Retina (tissue), 1 donor: ENCODE results near the gene CD163L1.
"Not testable (repeated sequence)": the region's sequence is repeated elsewhere in the genome, so short reads cannot be mapped to it uniquely, and the experiment has no call there.

Source experiments
- DNase-seq: peaks from one replicate; pipeline ENCODE4 v3.0.0-alpha.2; 2016

The CD163L1 gene

DNA sequence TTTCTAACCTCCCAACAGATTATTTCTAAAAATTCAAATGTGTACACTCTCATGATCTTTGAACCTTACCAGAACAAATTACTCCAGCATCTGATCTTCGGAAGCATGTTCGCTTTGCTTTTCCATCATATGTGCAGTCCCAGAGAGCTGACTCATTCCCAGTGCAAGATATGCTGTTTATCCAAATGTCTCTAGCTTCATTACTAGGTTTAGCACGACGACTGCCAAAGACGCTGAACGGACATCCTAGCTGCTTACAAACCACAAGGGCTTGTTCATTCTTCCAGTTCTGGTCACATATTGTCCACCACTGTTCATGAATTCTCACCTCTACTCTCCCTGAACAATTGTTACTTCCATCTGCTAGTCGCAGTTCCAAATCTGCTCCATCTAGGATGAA, 40.5 kb downstream of the CD163L1 start:
- DNase-seq = no peak

DNA sequence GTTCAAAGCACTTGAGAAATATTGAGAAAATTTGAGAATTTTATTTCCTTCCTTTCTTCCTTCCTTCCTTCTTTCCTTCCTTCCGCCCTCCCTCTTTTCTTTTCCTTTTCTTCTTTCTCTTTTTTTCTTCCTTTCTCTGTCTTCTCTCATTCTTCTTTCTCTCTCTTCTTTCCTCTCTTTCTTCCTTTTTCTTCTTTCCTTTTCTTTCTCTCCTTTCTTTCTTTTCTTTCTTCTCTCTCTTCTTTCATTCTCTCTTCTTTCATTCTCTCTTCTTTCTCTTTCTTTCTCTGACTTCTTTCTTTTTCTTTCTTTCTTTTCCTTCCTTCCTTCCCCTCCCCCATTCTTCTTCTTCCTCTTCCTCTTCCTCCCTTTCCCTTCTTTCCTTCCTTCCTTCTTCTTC, 44.9 kb downstream of the CD163L1 start:
- DNase-seq = no peak

DNA sequence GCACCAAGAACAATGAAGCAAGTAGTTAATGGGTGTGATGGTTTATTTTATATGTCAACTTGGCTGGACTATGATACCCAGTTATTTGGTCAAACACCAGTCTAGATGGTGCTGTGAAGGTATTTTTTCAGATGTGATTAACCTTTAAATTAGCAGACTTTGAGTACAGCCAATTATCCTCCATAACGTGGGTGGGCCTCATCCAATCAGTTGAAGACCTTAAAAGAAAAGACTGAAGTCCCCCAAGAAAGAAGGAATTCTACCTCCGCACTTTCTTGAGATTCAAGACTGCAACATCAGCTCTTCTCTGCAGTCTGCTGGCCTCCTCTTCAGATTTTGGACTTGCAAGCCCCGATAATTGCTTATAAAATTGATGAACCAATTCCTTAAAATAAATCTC, 47.5 kb downstream of the CD163L1 start:
- no peak for DNase-seq

DNA sequence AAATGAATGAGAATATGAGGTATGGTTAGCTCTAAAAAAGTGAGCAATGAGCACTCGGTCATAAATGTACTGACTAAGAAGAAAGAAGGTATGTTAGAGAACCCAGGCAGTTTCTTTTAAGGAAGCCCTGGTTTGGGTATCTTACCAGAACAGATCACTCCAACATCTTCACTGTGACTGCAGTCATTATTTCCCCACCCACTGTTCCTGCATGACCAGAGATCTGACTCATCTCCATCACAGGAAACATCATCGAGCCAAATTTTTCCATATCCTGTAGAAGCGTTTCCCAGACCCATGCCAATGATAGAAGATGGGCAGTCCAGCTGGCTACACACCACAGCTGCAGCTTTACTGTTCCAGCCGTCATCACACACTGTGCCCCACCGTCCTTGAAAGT, 48.0 kb downstream of the CD163L1 start:
- no peak for DNase-seq

DNA sequence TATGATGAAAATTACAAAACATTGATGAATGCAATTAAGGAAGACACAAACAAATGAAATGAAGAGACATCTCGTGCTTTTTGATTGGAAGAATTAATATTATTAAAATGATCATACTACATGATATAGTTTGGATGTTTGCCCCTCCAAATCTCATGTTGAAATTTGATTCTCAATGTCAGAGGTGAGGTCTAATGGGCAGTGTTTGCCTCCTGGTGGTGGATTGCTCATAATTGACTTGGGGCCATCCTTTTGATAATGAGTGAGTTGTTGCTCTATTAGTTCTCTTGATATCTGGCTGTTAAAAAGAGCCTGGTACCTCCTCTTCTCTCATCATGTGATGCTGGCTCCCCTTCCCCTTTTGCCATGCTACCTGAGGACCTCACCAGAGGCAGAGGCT, 56.7 kb downstream of the CD163L1 start:
- DNase-seq = no peak

DNA sequence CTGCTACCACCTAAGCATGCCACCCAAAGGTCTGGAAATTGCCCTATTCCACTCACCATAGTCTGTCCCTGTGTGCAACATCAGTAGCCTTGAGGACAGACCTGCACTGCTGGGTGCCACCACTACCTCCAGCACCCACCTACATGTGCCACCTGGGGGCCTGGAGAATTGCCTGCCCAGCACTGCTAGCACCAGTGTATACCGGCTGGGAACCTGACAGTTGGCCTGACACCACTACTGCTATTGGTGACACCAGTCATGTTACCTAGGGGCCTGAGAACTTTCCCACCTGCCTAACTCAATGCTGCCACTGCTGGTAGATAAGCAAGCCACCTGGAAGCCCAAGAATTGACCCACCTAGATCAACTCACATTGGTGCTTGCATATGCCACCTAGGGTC, 60.8 kb downstream of the CD163L1 start:
- DNase-seq = no peak

DNA sequence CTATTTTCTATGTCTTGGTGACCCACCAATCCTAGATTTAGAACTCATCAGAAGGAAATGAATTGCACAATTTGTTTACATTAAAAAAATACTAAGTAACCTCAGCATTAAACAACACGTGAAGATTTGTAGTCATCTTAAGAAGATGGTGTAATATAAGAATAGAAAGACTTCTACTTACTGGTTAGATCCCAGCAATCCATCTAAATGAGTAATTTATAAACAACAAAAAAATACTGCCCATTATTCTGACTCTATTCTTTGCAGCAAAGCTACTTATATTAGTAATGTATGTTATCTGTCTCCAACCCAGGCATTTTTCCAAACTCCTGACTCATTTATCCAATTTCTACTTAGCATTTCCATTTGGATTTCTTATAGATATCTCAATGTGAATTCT, 67.8 kb downstream of the CD163L1 start:
- DNase-seq = no peak

DNA sequence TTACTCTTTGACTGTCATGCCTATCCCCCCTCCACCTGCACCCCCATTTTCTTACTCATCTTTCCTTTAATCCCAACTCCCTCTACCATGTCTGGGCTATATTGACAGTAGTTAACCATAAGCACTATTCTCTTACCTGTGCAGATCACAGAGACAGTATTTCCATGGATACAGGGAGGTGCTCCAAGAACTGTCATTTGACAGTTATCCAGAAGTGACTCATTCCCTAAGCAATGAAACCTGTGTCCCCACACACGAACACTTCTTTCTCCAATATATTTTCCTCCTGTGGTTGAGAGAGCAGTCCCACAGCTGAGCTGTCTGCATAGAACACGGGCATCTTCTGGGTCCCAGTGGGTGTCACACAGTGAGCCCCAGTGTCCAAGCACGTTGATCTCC, 68.8 kb downstream of the CD163L1 start:
- DNase-seq = no peak

DNA sequence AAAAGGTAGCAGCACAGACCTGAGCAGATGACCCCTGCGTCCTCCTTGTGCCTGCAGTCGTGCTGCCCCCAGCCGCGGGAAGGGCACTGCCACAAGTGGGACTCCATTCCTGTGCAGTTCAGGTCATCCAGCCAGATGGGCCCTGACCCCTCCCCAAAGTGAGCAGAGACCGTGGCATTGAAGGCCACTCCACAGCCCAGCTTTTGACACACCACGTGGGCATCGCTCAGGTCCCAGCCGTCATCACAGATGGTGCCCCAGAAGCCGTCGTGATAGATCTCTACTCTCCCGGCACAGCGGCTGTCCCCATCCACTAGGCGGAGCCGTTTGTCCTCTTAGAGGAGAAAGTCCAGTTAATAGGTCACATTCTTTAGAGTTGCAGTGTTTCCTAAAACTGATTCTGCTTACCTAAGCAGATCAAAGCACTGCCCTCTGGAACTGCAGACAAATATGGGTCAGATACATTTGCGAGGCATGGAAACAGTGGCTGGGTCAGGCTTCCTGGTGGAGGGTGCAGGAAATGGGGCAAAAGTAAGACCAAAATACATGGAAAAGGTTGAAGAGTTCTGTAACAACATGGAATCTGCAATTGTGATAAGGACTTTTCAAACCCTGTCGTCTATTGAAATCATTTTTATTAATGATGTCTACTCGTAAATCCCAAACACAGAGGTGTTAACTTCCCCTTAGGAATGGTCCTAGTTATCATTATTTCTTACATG, 69.4 kb downstream of the CD163L1 start:
- peak; percentile 8 for DNase-seq

DNA sequence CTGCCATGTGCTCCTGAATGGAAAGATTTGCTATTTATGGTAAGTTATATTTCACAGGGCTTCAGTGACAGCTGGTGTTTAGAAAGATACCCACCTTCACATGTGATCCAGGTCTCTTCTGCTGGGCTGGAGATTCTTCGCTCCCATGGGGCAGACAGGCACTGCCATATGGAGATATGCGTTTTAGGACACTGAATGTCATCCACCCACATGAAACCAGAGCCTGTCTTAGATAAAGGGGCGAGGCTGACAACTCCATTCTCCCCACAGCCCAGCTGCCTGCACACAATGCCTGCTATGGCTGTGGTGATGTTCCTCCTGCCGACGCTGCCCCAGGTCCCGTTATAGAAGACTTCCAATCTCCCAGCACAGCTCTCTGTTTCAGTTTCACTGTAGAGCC, 70.7 kb downstream of the CD163L1 start:
- peak; percentile 37 for DNase-seq

DNA sequence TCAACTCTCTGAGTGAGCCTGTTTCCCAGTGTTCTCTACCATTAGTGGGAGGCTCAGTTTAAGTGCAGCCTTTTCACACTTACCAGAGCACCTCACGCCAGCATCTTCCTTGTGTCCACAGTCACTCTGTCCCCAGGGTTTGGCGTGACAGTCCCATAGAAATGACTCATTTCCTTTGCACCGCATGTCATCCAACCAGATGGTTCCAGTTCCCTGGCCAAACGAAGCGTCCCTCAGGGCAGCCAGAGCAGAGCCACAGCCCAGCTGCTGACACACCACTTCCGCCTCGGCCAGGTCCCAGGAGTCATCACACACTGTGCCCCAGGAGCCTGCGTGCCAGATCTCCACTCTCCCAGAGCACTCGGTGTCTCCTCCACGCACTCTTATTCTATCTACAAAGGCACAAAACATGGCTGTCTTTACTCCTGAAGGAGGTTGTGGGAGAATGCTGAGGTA, 74.7 kb downstream of the CD163L1 start:
- DNase-seq = peak; percentile 43

DNA sequence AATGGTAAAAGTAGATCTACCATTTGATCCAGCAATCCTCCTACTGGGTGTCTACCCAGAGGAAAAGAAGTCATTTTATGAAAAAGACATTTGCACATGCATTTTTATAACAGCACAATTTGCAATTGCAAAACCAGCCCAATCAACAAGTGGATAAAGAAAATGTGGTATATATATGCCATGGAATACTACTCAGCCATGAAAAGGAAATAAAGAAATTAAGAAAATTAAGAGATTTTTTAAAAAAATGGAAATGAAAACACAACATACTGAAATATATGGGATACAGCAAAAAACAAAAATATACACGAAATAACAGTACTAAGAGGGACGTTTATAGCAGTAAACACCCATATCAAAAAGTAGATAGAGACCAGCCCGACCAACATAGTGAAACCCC, 81.2 kb downstream of the CD163L1 start:
- no peak for DNase-seq

DNA sequence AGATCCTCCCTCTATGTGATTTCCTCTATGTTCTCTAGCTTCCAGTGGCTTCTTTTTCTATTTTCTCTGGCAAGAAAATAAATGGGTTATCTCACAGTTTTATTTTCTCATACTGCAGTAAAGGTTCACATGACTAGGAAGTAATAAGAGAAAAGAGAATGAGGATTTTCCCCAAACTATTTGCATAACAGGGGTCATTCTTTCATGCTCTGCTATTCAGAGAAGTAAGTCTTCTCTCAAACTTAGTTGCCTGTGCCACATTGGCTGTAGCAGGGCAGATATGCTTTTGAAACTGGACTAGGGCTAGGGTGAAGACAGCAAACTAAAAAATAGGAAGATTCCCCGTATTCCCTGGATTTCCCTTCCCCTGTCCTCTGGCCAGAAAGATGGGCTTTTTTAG, 82.7 kb downstream of the CD163L1 start:
- DNase-seq = no peak

DNA sequence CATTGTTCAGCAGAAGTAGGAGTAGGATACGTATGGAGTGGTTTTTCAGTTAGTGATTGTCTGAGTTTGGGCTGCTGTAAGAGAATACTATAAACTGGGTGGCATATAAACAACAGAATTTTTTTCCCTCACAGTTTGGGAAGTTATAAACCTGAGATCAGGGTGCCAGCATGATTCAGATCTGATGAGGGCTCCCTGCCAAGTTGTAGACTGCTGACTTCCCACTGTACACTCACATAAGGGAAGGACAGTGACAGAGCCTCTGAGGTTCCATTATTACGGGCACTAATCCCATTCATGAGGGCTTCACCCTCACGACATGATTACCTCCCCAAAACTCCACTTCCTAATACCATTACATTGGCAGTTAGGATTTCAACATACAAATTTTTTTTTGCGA, 89.4 kb downstream of the CD163L1 start:
- no peak for DNase-seq

DNA sequence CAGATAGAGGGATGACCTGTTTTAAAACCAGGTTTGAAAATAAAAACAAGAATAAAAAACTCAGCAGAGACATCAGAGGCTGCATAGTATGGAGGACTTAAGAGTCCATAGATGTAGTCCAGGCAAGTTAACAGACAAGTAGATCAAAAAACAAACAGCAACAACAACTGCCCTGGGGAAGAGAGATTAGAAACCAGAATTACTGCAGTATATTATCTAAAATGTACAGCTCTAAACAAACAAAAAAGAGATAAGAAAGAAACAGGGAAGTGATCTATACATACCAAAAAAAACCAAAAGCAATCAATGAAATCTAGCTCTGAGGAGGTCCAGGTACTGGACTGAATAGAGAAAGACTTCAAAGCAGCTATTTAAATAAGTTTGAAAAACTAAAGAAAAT, 91.3 kb downstream of the CD163L1 start:
- no peak for DNase-seq

DNA sequence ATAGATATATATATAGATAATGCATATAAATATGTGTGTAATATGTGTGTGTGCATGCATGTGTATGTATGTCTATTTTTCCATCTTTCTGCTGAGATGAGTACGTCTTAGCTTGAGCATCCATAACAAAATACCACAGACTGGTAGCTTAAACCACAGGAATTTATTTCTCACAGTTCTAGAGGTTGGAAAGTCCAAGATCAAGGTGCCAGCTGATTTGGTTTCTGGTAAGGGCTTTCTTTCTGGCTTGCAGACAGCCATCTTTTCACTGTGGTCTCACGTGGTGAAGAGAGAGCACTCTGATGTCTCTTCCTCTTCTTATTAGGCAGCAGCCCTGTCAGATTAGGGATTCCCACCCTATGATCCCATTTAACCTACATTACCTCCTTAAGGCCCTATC, 92.8 kb downstream of the CD163L1 start:
- DNase-seq = no peak

DNA sequence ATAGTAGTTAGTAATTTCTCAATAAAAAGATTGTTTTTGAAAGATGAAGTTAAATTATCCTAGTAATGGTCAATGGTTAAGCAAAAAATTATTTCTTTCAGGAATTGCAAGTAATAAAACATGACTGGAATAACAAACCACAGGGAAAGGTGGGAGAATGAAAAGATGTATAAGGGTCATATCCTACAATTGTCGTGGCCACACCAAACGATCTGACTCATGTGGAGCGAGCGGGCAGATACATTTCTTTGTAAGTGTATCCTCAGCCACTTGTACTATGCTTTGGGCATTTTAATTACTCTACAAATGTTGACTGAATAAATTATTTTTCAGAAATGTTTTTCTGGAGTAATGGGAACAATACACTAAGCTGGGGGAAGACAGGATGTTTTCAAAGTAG, 94.5 kb downstream of the CD163L1 start:
- DNase-seq = no peak

DNA sequence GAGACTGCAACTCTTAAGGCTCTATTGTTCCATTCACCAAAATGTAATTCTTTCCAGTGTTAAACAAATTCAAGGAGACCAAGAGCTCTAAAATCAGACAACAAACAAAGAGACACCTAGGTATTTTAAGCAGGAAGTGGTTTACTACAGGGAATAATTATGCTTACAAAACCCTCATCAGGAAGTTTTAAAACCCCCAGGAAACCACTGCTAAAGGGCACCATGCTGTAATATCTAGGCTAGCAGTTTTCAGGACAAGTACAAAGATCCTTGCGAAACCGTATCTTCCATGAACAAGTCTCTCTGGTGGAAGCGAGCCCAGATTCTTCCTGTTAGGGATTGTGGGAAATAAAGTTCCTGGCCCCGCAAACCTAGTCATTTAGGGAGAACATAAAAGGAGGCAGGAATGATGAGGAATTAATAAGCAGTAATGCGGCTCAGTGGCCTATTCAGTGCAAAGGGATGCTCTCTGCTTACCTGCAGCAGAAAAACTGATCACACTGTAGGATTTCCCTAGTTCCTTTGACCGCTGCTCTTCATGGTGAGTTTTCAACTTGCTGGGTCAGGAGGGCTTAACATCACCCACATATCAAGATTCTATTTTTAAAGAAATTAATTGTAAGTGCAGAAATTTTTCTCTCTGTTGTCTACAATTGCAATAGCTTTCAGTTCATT, 97.3 kb downstream of the CD163L1 start:
- no peak for DNase-seq

DNA sequence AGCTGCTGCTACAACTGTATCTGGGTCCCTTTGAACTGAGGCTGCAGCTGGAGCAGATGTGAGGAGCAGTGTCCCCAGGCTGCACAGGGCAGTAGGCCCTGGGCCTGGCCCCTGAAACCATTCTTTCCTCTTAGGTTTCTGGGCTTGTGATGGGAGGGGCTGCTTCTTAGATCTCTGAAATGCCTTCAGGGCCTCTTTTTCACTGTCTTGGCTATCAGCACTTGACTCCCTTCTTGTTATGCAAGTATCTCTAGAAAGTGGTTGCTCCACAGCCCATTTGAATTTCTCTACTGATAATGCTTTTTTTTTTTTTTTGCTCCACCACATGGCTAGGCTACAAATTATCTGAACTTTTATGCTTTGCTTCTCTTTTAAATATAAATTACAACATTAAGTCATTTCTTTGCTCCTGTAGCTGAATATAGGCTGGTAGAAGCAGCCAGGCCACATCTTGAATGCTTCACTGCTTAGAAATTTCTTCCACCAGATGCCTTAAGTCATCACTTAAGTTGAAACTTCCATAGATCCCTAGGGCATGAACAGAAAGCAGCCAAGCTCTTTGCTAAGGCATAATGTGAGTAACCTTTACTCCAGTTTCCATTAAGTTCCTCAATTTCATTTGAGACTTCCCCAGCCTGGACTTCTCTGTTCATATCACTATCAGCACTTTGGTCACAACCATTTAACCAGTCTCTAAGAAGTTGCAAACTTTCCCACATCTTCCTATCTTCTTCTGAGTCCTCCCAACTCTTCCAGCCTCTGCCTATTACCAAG, 98.9 kb downstream of the CD163L1 start:
- DNase-seq = no peak

DNA sequence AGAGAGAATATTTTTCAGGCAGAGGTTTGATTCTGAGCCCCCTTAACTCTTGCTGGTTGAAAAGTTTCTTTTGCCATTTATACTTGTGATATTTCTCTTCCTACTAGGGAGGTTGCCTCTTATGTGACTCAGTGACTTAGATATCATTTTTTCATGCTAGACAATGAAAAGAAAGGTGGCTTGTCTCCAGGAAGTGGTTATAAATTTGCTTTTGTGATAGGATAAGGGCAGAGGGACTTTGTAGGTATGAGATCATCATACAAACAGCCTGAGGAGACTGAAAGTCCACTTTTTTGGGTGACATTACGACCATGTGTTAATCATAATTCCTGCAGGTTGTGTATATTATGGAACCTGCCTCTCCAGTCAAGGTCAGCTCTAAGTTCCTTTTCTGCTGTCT, 104.3 kb downstream of the CD163L1 start:
- no peak for DNase-seq

DNA sequence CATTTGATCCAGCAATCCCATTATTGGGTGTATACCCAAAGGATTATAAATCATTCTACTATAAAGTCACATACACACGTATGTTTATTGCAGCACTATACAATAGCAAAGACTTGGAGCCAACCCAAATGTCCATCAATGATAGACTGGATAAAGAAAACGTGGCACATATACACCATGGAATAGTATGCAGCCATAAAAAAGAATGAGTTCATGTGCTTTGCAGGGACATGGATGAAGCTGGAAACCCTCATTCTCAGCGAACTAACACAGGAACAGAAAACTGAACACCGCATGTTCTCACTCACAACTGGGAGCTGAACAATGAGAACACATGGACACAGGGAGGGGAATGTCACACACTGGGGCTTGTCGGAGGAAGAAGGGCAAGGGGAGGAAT, 106.2 kb downstream of the CD163L1 start:
- DNase-seq = not testable (repeated sequence)

DNA sequence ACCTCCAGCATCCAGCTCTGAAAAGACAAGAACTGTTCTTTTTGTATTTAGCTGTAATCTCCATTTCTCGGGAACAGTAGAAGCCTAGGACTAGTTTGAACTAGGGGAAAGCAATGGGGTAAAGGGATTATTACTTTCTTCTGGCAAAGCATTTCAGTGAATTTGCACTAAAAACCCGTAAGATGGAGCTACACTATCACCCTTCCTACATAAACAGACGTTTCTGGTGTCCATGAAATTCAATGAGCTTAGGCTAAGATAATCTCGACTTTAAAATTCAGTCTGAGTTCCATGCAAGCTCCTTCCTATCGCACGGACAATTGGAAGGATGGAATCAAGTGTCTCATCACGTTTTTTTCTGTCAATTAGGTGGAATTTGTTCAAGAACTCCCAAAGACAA, 116.0 kb downstream of the CD163L1 start:
- DNase-seq = no peak

DNA sequence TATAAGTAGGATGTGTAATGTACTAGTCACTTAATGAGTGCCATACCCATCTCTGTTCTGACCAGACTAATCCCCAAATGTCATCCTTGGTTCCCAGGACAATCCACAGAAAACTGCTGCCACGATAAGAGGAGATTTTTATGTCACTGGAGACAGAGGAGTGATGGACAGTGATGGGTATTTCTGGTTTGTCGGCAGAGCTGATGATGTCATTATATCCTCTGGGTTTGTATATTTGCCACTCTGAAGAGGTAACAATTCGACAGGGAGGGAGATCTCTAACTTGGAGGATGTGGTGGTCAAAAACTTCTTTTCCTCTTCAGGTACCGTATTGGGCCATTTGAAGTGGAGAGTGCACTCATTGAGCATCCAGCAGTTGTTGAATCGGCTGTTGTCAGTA, 119.8 kb downstream of the CD163L1 start:
- no peak for DNase-seq

DNA sequence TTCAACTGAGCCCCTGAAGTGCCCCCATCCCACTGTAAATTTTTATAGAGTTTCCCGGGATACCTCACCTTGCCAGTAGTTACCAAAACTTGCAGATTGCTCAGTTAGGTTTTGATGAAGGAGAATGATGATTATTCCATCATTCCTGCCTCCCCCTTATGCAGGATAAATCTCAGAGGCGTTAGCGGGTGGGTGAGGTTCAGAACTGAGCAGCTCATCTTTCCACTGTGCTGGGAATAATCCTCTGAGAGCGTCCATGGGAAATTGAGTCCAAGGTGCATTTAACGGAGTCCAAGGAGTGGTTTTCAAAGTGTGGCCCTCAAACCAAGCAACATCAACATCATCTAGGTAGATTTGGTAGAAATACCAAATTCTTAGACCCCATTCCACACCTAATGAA, 121.4 kb downstream of the CD163L1 start:
- no peak for DNase-seq
